IMR-90 (cell line): Measurements from ENCODE around the gene WDR90. TPM values are rescaled to one million over a fixed set of nuclear protein-coding genes. Genes with fewer than 3 reads are reported as not detected.

ENCODE experiments used
- ATAC-seq: fragments of 200-7000 bp; cut with Tn5 transposase; 2 replicates; pipeline ENCODE4 v1.9.1; 2020; ENCODE audit warnings: low read depth, mild to moderate bottlenecking, moderate library complexity
- BruUV-seq: library from RNA; stranded (reverse); fragments of 400-500 nt; replicated peaks from 2 replicates; lab custom pipeline; 2021; lab: Mats Ljungman, UMichigan
- CTCF ChIA-PET: fragments of 300-600 bp; formaldehyde crosslinking; extraction: SDS; loops from one replicate; lab custom pipeline; 2021; ENCODE audit warnings: antibody characterized with exemption; lab: Yijun Ruan, JAX
- POLR2A ChIA-PET: fragments of 300-600 bp; sonication (Branson Sonifier 250); formaldehyde crosslinking; loops from one replicate; lab custom pipeline; 2022; ENCODE audit warnings: antibody characterized with exemption; ENCODE audit not compliant: unreplicated experiment; lab: Charles Lee
- DNase-seq: peaks from one replicate; pipeline ENCODE4 v3.0.0; 2013
- H2AFZ ChIP-seq: replicated peaks from 2 replicates; pipeline ENCODE3; 2013; ENCODE audit warnings: low read length, mild to moderate bottlenecking; ENCODE audit not compliant: poor library complexity
- H2AK5ac ChIP-seq: 2 replicates; pipeline ENCODE4 v1.6.1; 2013; ENCODE audit warnings: low read depth, low read length, inconsistent platforms
- H2AK9ac ChIP-seq: replicated peaks from 2 replicates; pipeline ENCODE3; 2013; ENCODE audit warnings: mild to moderate bottlenecking, low read depth, low read length, moderate library complexity; ENCODE audit not compliant: poor library complexity
- H2BK120ac ChIP-seq: 2 replicates; pipeline ENCODE4 v1.6.1; 2013; ENCODE audit warnings: low read depth, low read length, inconsistent platforms
- H2BK15ac ChIP-seq: 3 replicates; pipeline ENCODE4 v1.6.1; 2013; ENCODE audit warnings: low read depth, low read length, inconsistent platforms
- H2BK20ac ChIP-seq: 2 replicates; pipeline ENCODE4 v1.6.1; 2013; ENCODE audit warnings: low read depth, mild to moderate bottlenecking, inconsistent platforms, low read length, moderate library complexity
- H2BK5ac ChIP-seq: 2 replicates; pipeline ENCODE4 v1.6.1; 2013; ENCODE audit warnings: mild to moderate bottlenecking, low read depth, low read length, inconsistent platforms; ENCODE audit not compliant: poor library complexity, severe bottlenecking
- H3K14ac ChIP-seq: replicated peaks from 2 replicates; pipeline ENCODE4 v1.6.1; 2013; ENCODE audit warnings: low read depth, low read length, inconsistent platforms
- H3K18ac ChIP-seq: 2 replicates; pipeline ENCODE4 v1.6.1; 2013; ENCODE audit warnings: low read depth, low read length, control low read depth
- H3K23ac ChIP-seq: 2 replicates; pipeline ENCODE4 v1.6.1; 2013; ENCODE audit warnings: low read depth, low read length, inconsistent platforms
- H3K27ac ChIP-seq: 2 replicates; pipeline ENCODE4 v1.5.1; 2013; ENCODE audit warnings: mild to moderate bottlenecking, control low read depth, low read length; ENCODE audit not compliant: insufficient read depth
- H3K27me3 ChIP-seq: 2 replicates; pipeline ENCODE4 v1.6.1; 2013; ENCODE audit warnings: low read length; ENCODE audit not compliant: control insufficient read depth, insufficient read depth
- H3K36me3 ChIP-seq: 2 replicates; pipeline ENCODE4 v1.6.1; 2013; ENCODE audit warnings: low read length, mixed read lengths; ENCODE audit not compliant: control insufficient read depth, insufficient read depth
- H3K4ac ChIP-seq: 2 replicates; pipeline ENCODE4 v1.6.1; 2013; ENCODE audit warnings: low read depth, low read length, inconsistent platforms
- H3K4me1 ChIP-seq: 2 replicates; pipeline ENCODE4 v1.6.1; 2013; ENCODE audit warnings: low read length, mixed read lengths; ENCODE audit not compliant: control insufficient read depth, insufficient read depth
- H3K4me2 ChIP-seq: 2 replicates; pipeline ENCODE4 v1.6.1; 2013; ENCODE audit warnings: low read depth, mild to moderate bottlenecking, control low read depth, low read length, moderate library complexity
- H3K4me3 ChIP-seq: 2 replicates; pipeline ENCODE4 v1.5.1; 2013; ENCODE audit warnings: low read depth, mild to moderate bottlenecking, control low read depth, low read length, moderate library complexity; ENCODE audit not compliant: insufficient read depth
- H3K56ac ChIP-seq: 2 replicates; pipeline ENCODE4 v1.6.1; 2013; ENCODE audit warnings: low read length, inconsistent platforms; ENCODE audit not compliant: insufficient read depth; ENCODE audit errors: extremely low read depth
- H3K79me1 ChIP-seq, 2 experiments: 2 replicates each; pipeline ENCODE4 v1.6.1; 2013; ENCODE audit warnings: low read length in 2 of 2, inconsistent platforms in 1 of 2, low read depth in 1 of 2
- H3K9ac ChIP-seq: 2 replicates; pipeline ENCODE4 v1.6.1; 2013; ENCODE audit warnings: low read depth, low read length, control low read depth
- H3K9me1 ChIP-seq: 2 replicates; pipeline ENCODE4 v1.6.1; 2013; ENCODE audit warnings: low read length, inconsistent platforms; ENCODE audit not compliant: insufficient read depth
- H3K9me3 ChIP-seq: 2 replicates; pipeline ENCODE4 v1.6.1; 2013; ENCODE audit warnings: low read length; ENCODE audit not compliant: control insufficient read depth, insufficient read depth
- H4K20me1 ChIP-seq: 2 replicates; pipeline ENCODE4 v1.6.1; 2013; ENCODE audit warnings: low read length, inconsistent platforms; ENCODE audit not compliant: insufficient read depth
- H4K5ac ChIP-seq: 2 replicates; pipeline ENCODE4 v1.6.1; 2013; ENCODE audit warnings: mild to moderate bottlenecking, low read depth, low read length, control low read depth
- H4K8ac ChIP-seq, 2 experiments: 2 replicates each; pipeline ENCODE4 v1.6.1; 2013; ENCODE audit warnings: low read depth in 2 of 2, low read length in 2 of 2, control low read depth in 1 of 2, inconsistent platforms in 1 of 2
- H4K91ac ChIP-seq: 2 replicates; pipeline ENCODE4 v1.6.1; 2013; ENCODE audit warnings: low read depth, low read length, inconsistent platforms; ENCODE audit not compliant: insufficient read depth
- CTCF ChIP-seq: conservative IDR thresholded peaks from 2 replicates; pipeline ENCODE4 v1.5.1; 2012; ENCODE audit warnings: mild to moderate bottlenecking, low read depth, low read length, improper control_type of control experiment
- MAFK ChIP-seq: IDR thresholded peaks from 2 replicates; pipeline ENCODE4 v1.6.1; 2012; ENCODE audit warnings: low read depth, low read length, improper control_type of control experiment
- MAZ ChIP-seq: IDR thresholded peaks from 2 replicates; pipeline ENCODE4 v1.6.1; 2012; ENCODE audit warnings: low read depth, mild to moderate bottlenecking, low read length, improper control_type of control experiment, moderate library complexity, borderline replicate concordance
- MXI1 ChIP-seq: IDR thresholded peaks from 2 replicates; pipeline ENCODE4 v1.6.1; 2012; ENCODE audit warnings: low read depth, mild to moderate bottlenecking, low read length, moderate library complexity, borderline replicate concordance
- NFE2L2 ChIP-seq: fragments of 150-350 bp; IDR thresholded peaks from 2 replicates; pipeline ENCODE4 v1.6.1; 2016; ENCODE audit warnings: low read depth, mild to moderate bottlenecking, low read length
- RAD21 ChIP-seq: IDR thresholded peaks from 2 replicates; pipeline ENCODE4 v1.6.1; 2012; ENCODE audit warnings: low read length, improper control_type of control experiment
- RCOR1 ChIP-seq: IDR thresholded peaks from 2 replicates; pipeline ENCODE4 v1.6.1; 2012; ENCODE audit warnings: mild to moderate bottlenecking, low read length, improper control_type of control experiment; ENCODE audit not compliant: insufficient replicate concordance
- WGBS, 2 experiments: methylation state at CpG; one replicate each; pipeline versions ENCODE4 v1.1.5 to v1.1.7; 2013; ENCODE audit warnings: missing lambda C conversion rate in 2 of 2; ENCODE audit not compliant: insufficient read length in 1 of 2; ENCODE audit errors: extremely low coverage in 2 of 2; 5-methylcytosine and 5-hydroxymethylcytosine counted together
- dilution Hi-C: fragments of 300-500 bp; cut with HindIII; formaldehyde crosslinking; loops from one replicate; pipeline ENCODE4 v1.14.3; 2018; ENCODE audit warnings: low sequenced_read_pairs; ENCODE audit not compliant: unreplicated experiment
- in situ Hi-C: fragments of 300-500 bp; cut with MboI; formaldehyde crosslinking; loops from 3 replicates; pipeline ENCODE4 v1.14.3; 2019; ENCODE audit warnings: low sequenced_read_pairs, inconsistent platforms, mixed read lengths
- intact Hi-C: fragments of 100-400 bp; cut with micrococcal nuclease; formaldehyde crosslinking; loops from 2 replicates; pipeline ENCODE4 v1.10.0; 2022
- polyA plus RNA-seq, 3 experiments: library from polyadenylated mRNA; depleted of rRNA; stranded (reverse); fragments of >200 nt; gene quantifications; 2 replicates each; pipeline ENCODE4 v1.2.3, GENCODE V29; 2012; ENCODE audit warnings: low replicate concordance in 1 of 3
- total RNA-seq: library from RNA; depleted of rRNA; stranded (reverse); fragments of >200 nt; gene quantifications from 2 replicates; pipeline ENCODE4 v1.2.3, GENCODE V29; 2012; rRNA removed

The WDR90 gene
- total and polyA plus RNA-seq, 2 of the 4 experiments (the other 2 are of a cell fraction): 1.4 to 18.7 TPM

- no peaks in the 10 kb centered on the region for H3K27me3 ChIP-seq
- no peak for ATAC-seq
- no peak overlapping the region for H3K4me2 ChIP-seq
- no peak overlapping the region for H4K8ac ChIP-seq
- H3K36me3 ChIP-seq: no peaks in the 10 kb centered on the region
- H3K18ac ChIP-seq: no peak overlapping the region
- CTCF ChIA-PET: no interaction called here
- no peak overlapping the region for H3K27ac ChIP-seq
- no peak overlapping the region for H3K56ac ChIP-seq
- no peak overlapping the region for H3K23ac ChIP-seq
- no peak overlapping the region for H4K5ac ChIP-seq
- peaks cover 13 to 23% of the 10 kb centered on the region in 2 experiments for H3K79me1 ChIP-seq
- H2BK5ac ChIP-seq: no peak overlapping the region
- H4K20me1 ChIP-seq: peaks cover 7% of the 10 kb centered on the region
- TF ChIP-seq RAD21 (no peak), CTCF (no peak), MAZ (no peak), NFE2L2 (no peak), MXI1 (no peak), RCOR1 (no peak), MAFK (no peak)
- no peaks in the 10 kb centered on the region for H3K9me1 ChIP-seq
- H4K91ac ChIP-seq: no peak overlapping the region
- no peak overlapping the region for H2AK9ac ChIP-seq
- no peak overlapping the region for H3K4ac ChIP-seq
- no peak overlapping the region for H3K14ac ChIP-seq
- H2BK120ac ChIP-seq: no peak overlapping the region
- H3K4me3 ChIP-seq: no peak overlapping the region
- H2AFZ ChIP-seq: no peak overlapping the region
- no peaks in the 10 kb centered on the region for H3K9me3 ChIP-seq
- no peak overlapping the region for H2BK15ac ChIP-seq
- H2AK5ac ChIP-seq: no peak overlapping the region; the same call in 1 of the 2 replicates
- BruUV-seq: no TSS peak
- dilution Hi-C loops: no loop called here
- DNase-seq: no peak
- intact Hi-C loops: no loop called here
- peaks cover 20% of the 10 kb centered on the region for H3K4me1 ChIP-seq
- WGBS, 2 experiments: 94% methylated on average over 13 of the region's 29 CpGs; no CpG with 5 or more reads in 1 of the 2 experiments
- POLR2A ChIA-PET: no interaction called here
- no peak overlapping the region for H2BK20ac ChIP-seq
- in situ Hi-C loops: loop anchor here (25.0 kb wide), 1 partner anchor 345 kb away; the partner anchor contains the start of gene SSTR5
- H3K9ac ChIP-seq: no peak overlapping the region
Measured at GRCh38 chr16:716768-717325, 67.7 kb downstream of the WDR90 start.

Other genes starting within 250 kb of the WDR90 start
- 3.9 TPM in 2 replicates for gene DECR2, start 247.5 kb upstream of the WDR90 start, total RNA-seq
- 26.7 and 29.6 TPM in 2 replicates for gene DECR2, start 247.5 kb upstream of the WDR90 start, polyA plus RNA-seq (2012; rRNA removed)
- 7.5 TPM in 2 replicates for gene RAB11FIP3, start 223.7 kb upstream of the WDR90 start, total RNA-seq
- 19.9 and 22.5 TPM in 2 replicates for gene RAB11FIP3, start 223.7 kb upstream of the WDR90 start, polyA plus RNA-seq (2012; rRNA removed)
- 9.3 and 11.4 TPM in 2 replicates for gene CAPN15, start 121.7 kb upstream of the WDR90 start, total RNA-seq
- 24.3 and 36.0 TPM in 2 replicates for gene CAPN15, start 121.7 kb upstream of the WDR90 start, polyA plus RNA-seq (2012; rRNA removed)
- gene PRR35, start 89.0 kb upstream of the WDR90 start, total RNA-seq: not detected in 2 replicates
- gene PRR35, start 89.0 kb upstream of the WDR90 start, polyA plus RNA-seq (2012; rRNA removed): not detected in 2 replicates
- gene NHLRC4, start 82.4 kb upstream of the WDR90 start, total RNA-seq: 0.56 and 0.72 TPM in 2 replicates
- 0.65 and 0.84 TPM in 2 replicates for gene NHLRC4, start 82.4 kb upstream of the WDR90 start, polyA plus RNA-seq (2012; rRNA removed)
- 5.9 and 7.2 TPM in 2 replicates for gene PIGQ, start 79.4 kb upstream of the WDR90 start, total RNA-seq
- 36.8 and 40.5 TPM in 2 replicates for gene PIGQ, start 79.4 kb upstream of the WDR90 start, polyA plus RNA-seq (2012; rRNA removed)
- 6.8 and 6.9 TPM in 2 replicates for gene RAB40C, start 59.3 kb upstream of the WDR90 start, total RNA-seq
- gene RAB40C, start 59.3 kb upstream of the WDR90 start, polyA plus RNA-seq (2012; rRNA removed): 13.7 and 15.3 TPM in 2 replicates
- gene WFIKKN1, start 18.4 kb upstream of the WDR90 start, total RNA-seq: not detected in 2 replicates
- gene WFIKKN1, start 18.4 kb upstream of the WDR90 start, polyA plus RNA-seq (2012; rRNA removed): 0.10 and 0.23 TPM in 2 replicates
- gene METTL26, start 13.1 kb upstream of the WDR90 start, total RNA-seq: 40.8 and 46.8 TPM in 2 replicates
- gene METTL26, start 13.1 kb upstream of the WDR90 start, polyA plus RNA-seq (2012; rRNA removed): 128 and 184 TPM in 2 replicates
- 6.3 and 8.6 TPM in 2 replicates for gene MCRIP2, start 7.5 kb upstream of the WDR90 start, total RNA-seq
- gene MCRIP2, start 7.5 kb upstream of the WDR90 start, polyA plus RNA-seq (2012; rRNA removed): 19.6 and 27.9 TPM in 2 replicates
- gene RHOT2, start 18.8 kb downstream of the WDR90 start, total RNA-seq: 20.0 and 20.3 TPM in 2 replicates
- 181 and 228 TPM in 2 replicates for gene RHOT2, start 18.8 kb downstream of the WDR90 start, polyA plus RNA-seq (2012; rRNA removed)
- gene RHBDL1, start 26.3 kb downstream of the WDR90 start, total RNA-seq: 0.72 and 0.83 TPM in 2 replicates
- gene RHBDL1, start 26.3 kb downstream of the WDR90 start, polyA plus RNA-seq (2012; rRNA removed): 4.1 and 4.8 TPM in 2 replicates
- gene STUB1, start 31.0 kb downstream of the WDR90 start, total RNA-seq: 162 and 183 TPM in 2 replicates
- 186 and 195 TPM in 2 replicates for gene STUB1, start 31.0 kb downstream of the WDR90 start, polyA plus RNA-seq (2012; rRNA removed)
- 17.2 and 17.7 TPM in 2 replicates for gene JMJD8, start 35.0 kb downstream of the WDR90 start, total RNA-seq
- 62.5 and 72.2 TPM in 2 replicates for gene JMJD8, start 35.0 kb downstream of the WDR90 start, polyA plus RNA-seq (2012; rRNA removed)
- gene WDR24, start 41.0 kb downstream of the WDR90 start, total RNA-seq: 0.72 and 1.1 TPM in 2 replicates
- gene WDR24, start 41.0 kb downstream of the WDR90 start, polyA plus RNA-seq (2012; rRNA removed): 8.7 and 10.8 TPM in 2 replicates
- 0.18 and 0.56 TPM in 2 replicates for gene FBXL16, start 56.4 kb downstream of the WDR90 start, total RNA-seq
- 2.2 and 3.0 TPM in 2 replicates for gene FBXL16, start 56.4 kb downstream of the WDR90 start, polyA plus RNA-seq (2012; rRNA removed)
- 6.1 and 8.6 TPM in 2 replicates for gene METRN, start 65.8 kb downstream of the WDR90 start, total RNA-seq
- gene METRN, start 65.8 kb downstream of the WDR90 start, polyA plus RNA-seq (2012; rRNA removed): 48.2 and 91.1 TPM in 2 replicates
- gene ANTKMT, start 71.8 kb downstream of the WDR90 start, total RNA-seq: 7.3 and 7.5 TPM in 2 replicates
- 16.2 and 25.7 TPM in 2 replicates for gene ANTKMT, start 71.8 kb downstream of the WDR90 start, polyA plus RNA-seq (2012; rRNA removed)
- 0.54 and 0.56 TPM in 2 replicates for gene CCDC78, start 77.1 kb downstream of the WDR90 start, total RNA-seq
- gene CCDC78, start 77.1 kb downstream of the WDR90 start, polyA plus RNA-seq (2012; rRNA removed): 4.6 and 5.5 TPM in 2 replicates
- 3.0 and 3.1 TPM in 2 replicates for gene HAGHL, start 77.7 kb downstream of the WDR90 start, total RNA-seq
- gene HAGHL, start 77.7 kb downstream of the WDR90 start, polyA plus RNA-seq (2012; rRNA removed): 12.5 and 17.5 TPM in 2 replicates
- 13.9 and 17.0 TPM in 2 replicates for gene CIAO3, start 91.6 kb downstream of the WDR90 start, total RNA-seq
- gene CIAO3, start 91.6 kb downstream of the WDR90 start, polyA plus RNA-seq (2012; rRNA removed): 20.2 and 20.5 TPM in 2 replicates
- not detected in 2 replicates for gene MSLN, start 111.4 kb downstream of the WDR90 start, total RNA-seq
- 0.14 and 0.22 TPM in 2 replicates for gene MSLN, start 111.4 kb downstream of the WDR90 start, polyA plus RNA-seq (2012; rRNA removed)
- gene RPUSD1, start 139.0 kb downstream of the WDR90 start, total RNA-seq: 11.7 and 13.1 TPM in 2 replicates
- gene RPUSD1, start 139.0 kb downstream of the WDR90 start, polyA plus RNA-seq (2012; rRNA removed): 32.3 and 43.3 TPM in 2 replicates
- gene CHTF18, start 139.3 kb downstream of the WDR90 start, total RNA-seq: 3.1 and 3.2 TPM in 2 replicates
- gene CHTF18, start 139.3 kb downstream of the WDR90 start, polyA plus RNA-seq (2012; rRNA removed): 21.4 and 28.1 TPM in 2 replicates
- gene GNG13, start 151.4 kb downstream of the WDR90 start, total RNA-seq: not detected in 2 replicates
- not detected in 2 replicates for gene GNG13, start 151.4 kb downstream of the WDR90 start, polyA plus RNA-seq (2012; rRNA removed)